ENCODE measurements around the gene TMEM161A. TPM values are rescaled to one million over a fixed set of nuclear protein-coding genes. Genes with fewer than 3 reads are reported as not detected.
A peak's percentile ranks its signal among the peaks of the same experiment; 100 is the strongest.

The TMEM161A gene
- total and polyA plus RNA-seq, 2 donors (not counting 1 experiment from before 2014, with no cell fraction given) = 23.6 to 44.0 TPM

GRCh38 chr19:19079571-19079970 is 58.7 kb downstream of the TMEM161A start:
- no peak overlapping the region for H3K4me2 ChIP-seq (replicated peaks; ENCODE audit: low read depth, low read length, poor library complexity, severe bottlenecking)
- peaks cover 0 to 9% of the 10 kb centered on the region in 2 donors for H3K4me1 ChIP-seq (ENCODE audit: control insufficient read depth in 2 of 2, insufficient read depth in 2 of 2, low read length in 2 of 2)
- H3K27me3 ChIP-seq (replicated peaks in 1 of 4; ENCODE audit: control extremely low read depth in 1 of 4, control insufficient read depth in 3 of 4, insufficient read depth in 4 of 4, low read length in 3 of 4) = no peaks in the 10 kb centered on the region
- TF ChIP-seq CTCF (IDR thresholded peaks at IDR 0.05) (no peak), EZH2 (IDR thresholded peaks at IDR 0.05; ENCODE audit: borderline replicate concordance, insufficient read depth, low read depth, low read length, poor library complexity, severe bottlenecking) (no peak)
- no peak for ATAC-seq (ENCODE audit: low read depth)
- POLR2A ChIA-PET = no interaction called here
- DNase-seq = no peak
- H3K9me3 ChIP-seq (ENCODE audit: control extremely low read depth in 1 of 3, control insufficient read depth in 2 of 3, insufficient read depth in 1 of 3, low read length in 2 of 3) = no peaks in the 10 kb centered on the region
- Mint-ChIP-seq H3K27ac (peak overlapping the region; percentile 10), H3K4me3 (no peak overlapping the region), H3K27me3 (no peaks in the 10 kb centered on the region), H3K4me1 (peaks cover 40% of the 10 kb centered on the region), H3K9me3 (ENCODE audit: insufficient read depth) (no peaks in the 10 kb centered on the region)
- no peak overlapping the region for H3K4me3 ChIP-seq (ENCODE audit: control extremely low read depth in 1 of 5, extremely low read depth in 1 of 5, insufficient read depth in 1 of 5, low read depth in 2 of 5, low read length in 4 of 5)
- no peak overlapping the region for H3K9ac ChIP-seq (ENCODE audit: low read length)
- H3K27ac ChIP-seq (ENCODE audit: low read length in 2 of 2) = no peak overlapping the region
- peaks cover 3 to 32% of the 10 kb centered on the region in 2 experiments for H3K36me3 ChIP-seq (replicated peaks in 1 of 2; ENCODE audit: control extremely low read depth in 1 of 2, control insufficient read depth in 1 of 2, extremely low read depth in 1 of 2, insufficient read depth in 2 of 2, low read length in 1 of 2)
- CTCF ChIA-PET = no interaction called here
- H3K79me2 ChIP-seq (ENCODE audit: control insufficient read depth, insufficient read depth, low read length) = peaks cover 83% of the 10 kb centered on the region
- intact Hi-C loops (cut with micrococcal nuclease) = no loop called here
- peaks cover 93% of the 10 kb centered on the region for H4K20me1 ChIP-seq (ENCODE audit: control insufficient read depth, insufficient read depth, low read length, poor library complexity, severe bottlenecking)
- no peak overlapping the region for H2AFZ ChIP-seq (ENCODE audit: insufficient read depth, low read depth, low read length, poor library complexity, severe bottlenecking)
- WGBS (ENCODE audit: insufficient coverage) = no CpG with 5 or more reads among the region's 1 CpG

GRCh38 chr19:19078801-19079200 is 59.5 kb downstream of the TMEM161A start:
- no peak for TF ChIP-seq EZH2 (IDR thresholded peaks at IDR 0.05; ENCODE audit: borderline replicate concordance, insufficient read depth, low read depth, low read length, poor library complexity, severe bottlenecking)
- no peak for TF ChIP-seq CTCF (IDR thresholded peaks at IDR 0.05)
- Histone ChIP-seq H3K9me3 (ENCODE audit: control extremely low read depth in 1 of 3, control insufficient read depth in 2 of 3, insufficient read depth in 1 of 3, low read length in 2 of 3) (no peaks in the 10 kb centered on the region), H3K79me2 (ENCODE audit: control insufficient read depth, insufficient read depth, low read length) (peaks cover 85% of the 10 kb centered on the region), H3K4me2 (replicated peaks; ENCODE audit: low read depth, low read length, poor library complexity, severe bottlenecking) (no peak overlapping the region), H4K20me1 (ENCODE audit: control insufficient read depth, insufficient read depth, low read length, poor library complexity, severe bottlenecking) (peaks cover 95% of the 10 kb centered on the region), H3K27me3 (replicated peaks in 1 of 4; ENCODE audit: control extremely low read depth in 1 of 4, control insufficient read depth in 3 of 4, insufficient read depth in 4 of 4, low read length in 3 of 4) (no peaks in the 10 kb centered on the region), H3K27ac (ENCODE audit: low read length in 2 of 2) (no peak overlapping the region), H3K36me3 (replicated peaks in 1 of 2; ENCODE audit: control extremely low read depth in 1 of 2, control insufficient read depth in 1 of 2, extremely low read depth in 1 of 2, insufficient read depth in 2 of 2, low read length in 1 of 2) (peaks cover 4 to 32% of the 10 kb centered on the region in 2 experiments), H3K4me3 (ENCODE audit: control extremely low read depth in 1 of 5, extremely low read depth in 1 of 5, insufficient read depth in 1 of 5, low read depth in 2 of 5, low read length in 4 of 5) (no peak overlapping the region), H3K4me1 (ENCODE audit: control insufficient read depth in 2 of 2, insufficient read depth in 2 of 2, low read length in 2 of 2) (peaks cover 0 to 15% of the 10 kb centered on the region in 2 donors), H3K9ac (ENCODE audit: low read length) (no peak overlapping the region), H2AFZ (ENCODE audit: insufficient read depth, low read depth, low read length, poor library complexity, severe bottlenecking) (no peak overlapping the region)
- Mint-ChIP-seq H3K27ac (no peak overlapping the region), H3K9me3 (ENCODE audit: insufficient read depth) (no peaks in the 10 kb centered on the region), H3K4me1 (peaks cover 43% of the 10 kb centered on the region), H3K4me3 (no peak overlapping the region), H3K27me3 (no peaks in the 10 kb centered on the region)
- intact Hi-C loops (cut with micrococcal nuclease) = no loop called here
- WGBS (ENCODE audit: insufficient coverage) = 100% methylated on average over 1 of the region's 6 CpGs
- ATAC-seq (ENCODE audit: low read depth) = no peak
- ChIA-PET CTCF (interaction anchor here (0.7 kb wide), 1 partner anchor 138 kb away, joined by 3 read pairs; no protein-coding TSS in a partner anchor), POLR2A (no interaction called here)
- no peak for DNase-seq
